Type B pancreatic cell (in vitro differentiated cells): Measurements from ENCODE around the gene CEP57L1. TPM values are rescaled to one million over a fixed set of nuclear protein-coding genes. Genes with fewer than 3 reads are reported as not detected.

Experiments
- DNase-seq: peaks from one replicate; pipeline ENCODE4 v3.0.0; 2021; ENCODE audit warnings: mixed read lengths; ENCODE audit not compliant: unreplicated experiment; ENCODE audit errors: extremely low spot score
- H3K27ac Mint-ChIP-seq: 2 replicates; pipeline ENCODE4 v1.8.0; 2021; ENCODE audit warnings: mild to moderate bottlenecking, mixed read lengths
- H3K27me3 Mint-ChIP-seq: 2 replicates; pipeline ENCODE4 v1.8.0; 2021; ENCODE audit warnings: mixed read lengths
- H3K36me3 Mint-ChIP-seq: 2 replicates; pipeline ENCODE4 v1.8.0; 2021; ENCODE audit warnings: mixed read lengths
- H3K4me1 Mint-ChIP-seq: one replicate; pipeline ENCODE4 v1.8.0; 2021; ENCODE audit warnings: mixed read lengths; ENCODE audit not compliant: unreplicated experiment
- H3K4me3 Mint-ChIP-seq: 2 replicates; pipeline ENCODE4 v1.8.0; 2021; ENCODE audit warnings: mild to moderate bottlenecking, mixed read lengths
- H3K9me3 Mint-ChIP-seq: 2 replicates; pipeline ENCODE4 v1.8.0; 2021; ENCODE audit warnings: mixed read lengths
- CTCF ChIP-seq: fragments of 200-600 bp; sonication (generic); conservative IDR thresholded peaks from 2 replicates; pipeline ENCODE4 v1.5.0; 2021; ENCODE audit warnings: antibody characterized with exemption, mild to moderate bottlenecking
- total RNA-seq: library from RNA; stranded (reverse); gene quantifications from 2 replicates; pipeline ENCODE4 v1.2.1, GENCODE V29; 2021; ENCODE audit warnings: low replicate concordance

Gene CEP57L1
- total RNA-seq, 1 donor from 2014 or later: 20.7 TPM

- no peak for TF ChIP-seq CTCF
- Mint-ChIP-seq H3K4me1 (peaks cover 22% of the 10 kb centered on the region), H3K27ac (no peak overlapping the region), H3K9me3 (peaks cover 6% of the 10 kb centered on the region), H3K36me3 (no peaks in the 10 kb centered on the region), H3K4me3 (no peak overlapping the region), H3K27me3 (no peaks in the 10 kb centered on the region)
- DNase-seq: no peak
Measured at GRCh38 chr6:109056661-109057060, 38.6 kb upstream of the CEP57L1 start.

- TF ChIP-seq CTCF: no peak
- Mint-ChIP-seq H3K27ac (no peak overlapping the region), H3K4me1 (peaks cover 10% of the 10 kb centered on the region), H3K27me3 (no peaks in the 10 kb centered on the region), H3K36me3 (no peaks in the 10 kb centered on the region), H3K9me3 (peaks cover 6% of the 10 kb centered on the region), H3K4me3 (no peak overlapping the region)
- no peak for DNase-seq
Measured at GRCh38 chr6:109058620-109059019, 36.7 kb upstream of the CEP57L1 start.

- peaks cover 6% of the 10 kb centered on the region for H3K9me3 Mint-ChIP-seq
- H3K27me3 Mint-ChIP-seq: no peaks in the 10 kb centered on the region
- H3K4me1 Mint-ChIP-seq: peaks cover 10% of the 10 kb centered on the region
- no peak overlapping the region for H3K27ac Mint-ChIP-seq
- H3K4me3 Mint-ChIP-seq: no peak overlapping the region
- H3K36me3 Mint-ChIP-seq: no peaks in the 10 kb centered on the region
- no peak for DNase-seq
- no peak for TF ChIP-seq CTCF
Measured at GRCh38 chr6:109059153-109059552, 36.2 kb upstream of the CEP57L1 start.

GRCh38 chr6:109059571-109060021 is 35.7 kb upstream of the CEP57L1 start:
- TF ChIP-seq CTCF: no peak
- no peak for DNase-seq
- peaks cover 10% of the 10 kb centered on the region for H3K4me1 Mint-ChIP-seq
- H3K4me3 Mint-ChIP-seq: no peak overlapping the region
- H3K36me3 Mint-ChIP-seq: no peaks in the 10 kb centered on the region
- H3K27me3 Mint-ChIP-seq: no peaks in the 10 kb centered on the region
- peaks cover 6% of the 10 kb centered on the region for H3K9me3 Mint-ChIP-seq
- no peak overlapping the region for H3K27ac Mint-ChIP-seq

GRCh38 chr6:109060571-109060970 is 34.7 kb upstream of the CEP57L1 start:
- no peak for DNase-seq
- Mint-ChIP-seq H3K36me3 (no peaks in the 10 kb centered on the region), H3K4me1 (peaks cover 10% of the 10 kb centered on the region), H3K9me3 (peaks cover 6% of the 10 kb centered on the region), H3K27me3 (no peaks in the 10 kb centered on the region), H3K4me3 (no peak overlapping the region), H3K27ac (no peak overlapping the region)
- TF ChIP-seq CTCF: no peak

GRCh38 chr6:109062216-109062615 is 33.1 kb upstream of the CEP57L1 start:
- Mint-ChIP-seq H3K27ac (no peak overlapping the region), H3K4me1 (peaks cover 10% of the 10 kb centered on the region), H3K27me3 (no peaks in the 10 kb centered on the region), H3K9me3 (no peaks in the 10 kb centered on the region), H3K4me3 (no peak overlapping the region), H3K36me3 (no peaks in the 10 kb centered on the region)
- no peak for TF ChIP-seq CTCF
- DNase-seq: no peak
